HepG2 (cell line): Measurements from ENCODE around the gene GJA5.

Experiments
- HDAC2 ChIP-seq: sonication (generic); formaldehyde crosslinking; IDR thresholded peaks from 2 replicates; pipeline ENCODE4 v1.4.0; 2020; ENCODE audit warnings: missing genetic modification reagents
- POLR2A ChIP-seq, 2 experiments: IDR thresholded peaks; 2 replicates each; pipeline ENCODE4 v1.6.1; 2011; ENCODE audit warnings: low read depth in 2 of 2, low read length in 2 of 2, mild to moderate bottlenecking in 1 of 2, moderate library complexity in 1 of 2; ENCODE audit not compliant: insufficient read depth in 1 of 2
- RAD21 ChIP-seq: fragments of 450-650 bp; formaldehyde crosslinking; IDR thresholded peaks from 2 replicates; pipeline ENCODE4 v1.5.0; 2020; ENCODE audit warnings: mild to moderate bottlenecking
- SMAD3 ChIP-seq: sonication (generic); formaldehyde crosslinking; IDR thresholded peaks from 2 replicates; pipeline ENCODE4 v1.4.0; 2020; ENCODE audit warnings: missing genetic modification reagents
- SMARCE1 ChIP-seq: fragments of 450-650 bp; IDR thresholded peaks from 2 replicates; pipeline ENCODE4 v1.6.1; 2017; ENCODE audit warnings: borderline replicate concordance
- TF ChIP-seq, protein P1 (sequence below): IDR thresholded peaks from 2 replicates; pipeline ENCODE4 v1.6.1; 2016; ENCODE audit warnings: low read depth, missing genetic modification reagents, missing compliant biosample characterization
- TF ChIP-seq, protein P2 (sequence below): sonication (generic); formaldehyde crosslinking; IDR thresholded peaks from 2 replicates; pipeline ENCODE4 v1.5.0; 2020; ENCODE audit warnings: mild to moderate bottlenecking, missing genetic modification reagents
- TF ChIP-seq, protein P3 (sequence below): sonication (generic); formaldehyde crosslinking; IDR thresholded peaks from 2 replicates; pipeline ENCODE4 v1.5.0; 2020; ENCODE audit warnings: mild to moderate bottlenecking, missing genetic modification reagents, moderate library complexity
- TF ChIP-seq, protein P4 (sequence below): sonication (generic); formaldehyde crosslinking; IDR thresholded peaks from 2 replicates; pipeline ENCODE4 v1.4.0; 2020; ENCODE audit warnings: missing genetic modification reagents

DNA sequence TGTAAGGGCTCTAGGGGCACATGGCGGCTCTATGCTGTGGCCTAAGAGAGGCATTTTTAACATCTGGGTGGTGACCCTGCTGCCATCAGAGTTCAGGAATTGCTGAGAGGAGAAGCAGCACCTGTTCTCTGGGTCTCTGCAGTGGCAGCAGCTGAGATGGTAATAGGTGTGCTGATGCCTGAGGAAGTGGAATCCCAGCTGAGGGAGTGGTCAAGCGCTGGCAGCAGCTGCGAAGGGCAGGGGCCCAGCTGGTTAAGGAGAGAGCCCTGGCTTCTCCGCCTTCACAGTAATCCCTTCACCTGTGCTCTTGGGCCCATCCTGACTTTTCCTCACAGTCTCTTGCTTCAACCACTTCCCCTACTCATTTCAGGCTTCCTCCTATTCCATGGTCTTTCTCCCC is 39.8 kb downstream of the GJA5 start:
- TF ChIP-seq, protein P1, sequence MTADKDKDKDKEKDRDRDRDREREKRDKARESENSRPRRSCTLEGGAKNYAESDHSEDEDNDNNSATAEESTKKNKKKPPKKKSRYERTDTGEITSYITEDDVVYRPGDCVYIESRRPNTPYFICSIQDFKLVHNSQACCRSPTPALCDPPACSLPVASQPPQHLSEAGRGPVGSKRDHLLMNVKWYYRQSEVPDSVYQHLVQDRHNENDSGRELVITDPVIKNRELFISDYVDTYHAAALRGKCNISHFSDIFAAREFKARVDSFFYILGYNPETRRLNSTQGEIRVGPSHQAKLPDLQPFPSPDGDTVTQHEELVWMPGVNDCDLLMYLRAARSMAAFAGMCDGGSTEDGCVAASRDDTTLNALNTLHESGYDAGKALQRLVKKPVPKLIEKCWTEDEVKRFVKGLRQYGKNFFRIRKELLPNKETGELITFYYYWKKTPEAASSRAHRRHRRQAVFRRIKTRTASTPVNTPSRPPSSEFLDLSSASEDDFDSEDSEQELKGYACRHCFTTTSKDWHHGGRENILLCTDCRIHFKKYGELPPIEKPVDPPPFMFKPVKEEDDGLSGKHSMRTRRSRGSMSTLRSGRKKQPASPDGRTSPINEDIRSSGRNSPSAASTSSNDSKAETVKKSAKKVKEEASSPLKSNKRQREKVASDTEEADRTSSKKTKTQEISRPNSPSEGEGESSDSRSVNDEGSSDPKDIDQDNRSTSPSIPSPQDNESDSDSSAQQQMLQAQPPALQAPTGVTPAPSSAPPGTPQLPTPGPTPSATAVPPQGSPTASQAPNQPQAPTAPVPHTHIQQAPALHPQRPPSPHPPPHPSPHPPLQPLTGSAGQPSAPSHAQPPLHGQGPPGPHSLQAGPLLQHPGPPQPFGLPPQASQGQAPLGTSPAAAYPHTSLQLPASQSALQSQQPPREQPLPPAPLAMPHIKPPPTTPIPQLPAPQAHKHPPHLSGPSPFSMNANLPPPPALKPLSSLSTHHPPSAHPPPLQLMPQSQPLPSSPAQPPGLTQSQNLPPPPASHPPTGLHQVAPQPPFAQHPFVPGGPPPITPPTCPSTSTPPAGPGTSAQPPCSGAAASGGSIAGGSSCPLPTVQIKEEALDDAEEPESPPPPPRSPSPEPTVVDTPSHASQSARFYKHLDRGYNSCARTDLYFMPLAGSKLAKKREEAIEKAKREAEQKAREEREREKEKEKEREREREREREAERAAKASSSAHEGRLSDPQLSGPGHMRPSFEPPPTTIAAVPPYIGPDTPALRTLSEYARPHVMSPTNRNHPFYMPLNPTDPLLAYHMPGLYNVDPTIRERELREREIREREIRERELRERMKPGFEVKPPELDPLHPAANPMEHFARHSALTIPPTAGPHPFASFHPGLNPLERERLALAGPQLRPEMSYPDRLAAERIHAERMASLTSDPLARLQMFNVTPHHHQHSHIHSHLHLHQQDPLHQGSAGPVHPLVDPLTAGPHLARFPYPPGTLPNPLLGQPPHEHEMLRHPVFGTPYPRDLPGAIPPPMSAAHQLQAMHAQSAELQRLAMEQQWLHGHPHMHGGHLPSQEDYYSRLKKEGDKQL (CRISPR knock-in tag) = no peak
- TF ChIP-seq, protein P2, sequence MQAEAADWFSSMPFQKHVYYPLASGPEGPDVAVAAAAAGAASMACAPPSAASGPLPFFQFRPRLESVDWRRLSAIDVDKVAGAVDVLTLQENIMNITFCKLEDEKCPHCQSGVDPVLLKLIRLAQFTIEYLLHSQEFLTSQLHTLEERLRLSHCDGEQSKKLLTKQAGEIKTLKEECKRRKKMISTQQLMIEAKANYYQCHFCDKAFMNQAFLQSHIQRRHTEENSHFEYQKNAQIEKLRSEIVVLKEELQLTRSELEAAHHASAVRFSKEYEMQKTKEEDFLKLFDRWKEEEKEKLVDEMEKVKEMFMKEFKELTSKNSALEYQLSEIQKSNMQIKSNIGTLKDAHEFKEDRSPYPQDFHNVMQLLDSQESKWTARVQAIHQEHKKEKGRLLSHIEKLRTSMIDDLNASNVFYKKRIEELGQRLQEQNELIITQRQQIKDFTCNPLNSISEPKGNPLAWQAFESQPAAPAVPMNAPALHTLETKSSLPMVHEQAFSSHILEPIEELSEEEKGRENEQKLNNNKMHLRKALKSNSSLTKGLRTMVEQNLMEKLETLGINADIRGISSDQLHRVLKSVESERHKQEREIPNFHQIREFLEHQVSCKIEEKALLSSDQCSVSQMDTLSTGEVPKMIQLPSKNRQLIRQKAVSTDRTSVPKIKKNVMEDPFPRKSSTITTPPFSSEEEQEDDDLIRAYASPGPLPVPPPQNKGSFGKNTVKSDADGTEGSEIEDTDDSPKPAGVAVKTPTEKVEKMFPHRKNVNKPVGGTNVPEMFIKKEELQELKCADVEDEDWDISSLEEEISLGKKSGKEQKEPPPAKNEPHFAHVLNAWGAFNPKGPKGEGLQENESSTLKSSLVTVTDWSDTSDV = no peak
- TF ChIP-seq, protein P3, sequence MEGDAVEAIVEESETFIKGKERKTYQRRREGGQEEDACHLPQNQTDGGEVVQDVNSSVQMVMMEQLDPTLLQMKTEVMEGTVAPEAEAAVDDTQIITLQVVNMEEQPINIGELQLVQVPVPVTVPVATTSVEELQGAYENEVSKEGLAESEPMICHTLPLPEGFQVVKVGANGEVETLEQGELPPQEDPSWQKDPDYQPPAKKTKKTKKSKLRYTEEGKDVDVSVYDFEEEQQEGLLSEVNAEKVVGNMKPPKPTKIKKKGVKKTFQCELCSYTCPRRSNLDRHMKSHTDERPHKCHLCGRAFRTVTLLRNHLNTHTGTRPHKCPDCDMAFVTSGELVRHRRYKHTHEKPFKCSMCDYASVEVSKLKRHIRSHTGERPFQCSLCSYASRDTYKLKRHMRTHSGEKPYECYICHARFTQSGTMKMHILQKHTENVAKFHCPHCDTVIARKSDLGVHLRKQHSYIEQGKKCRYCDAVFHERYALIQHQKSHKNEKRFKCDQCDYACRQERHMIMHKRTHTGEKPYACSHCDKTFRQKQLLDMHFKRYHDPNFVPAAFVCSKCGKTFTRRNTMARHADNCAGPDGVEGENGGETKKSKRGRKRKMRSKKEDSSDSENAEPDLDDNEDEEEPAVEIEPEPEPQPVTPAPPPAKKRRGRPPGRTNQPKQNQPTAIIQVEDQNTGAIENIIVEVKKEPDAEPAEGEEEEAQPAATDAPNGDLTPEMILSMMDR = no peak
- TF ChIP-seq RAD21 (CRISPR knock-in tag) (no peak), SMAD3 (no peak), POLR2A (IDR thresholded peaks at IDR 0.05; ENCODE audit: insufficient read depth in 1 of 2, low read depth in 2 of 2, low read length in 2 of 2) (no peak), SMARCE1 (no peak), HDAC2 (no peak)
- TF ChIP-seq, protein P4, sequence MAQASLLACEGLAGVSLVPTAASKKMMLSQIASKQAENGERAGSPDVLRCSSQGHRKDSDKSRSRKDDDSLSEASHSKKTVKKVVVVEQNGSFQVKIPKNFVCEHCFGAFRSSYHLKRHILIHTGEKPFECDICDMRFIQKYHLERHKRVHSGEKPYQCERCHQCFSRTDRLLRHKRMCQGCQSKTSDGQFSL (CRISPR knock-in tag) = no peak
